ENCODE data around the gene RNASE3. TPM values are rescaled to one million over a fixed set of nuclear protein-coding genes. Genes with fewer than 3 reads are reported as not detected.

RNASE3 gene
- total RNA-seq, 1 donor from 2014 or later = not detected

GRCh38 chr14:20855652-20856291 is 35.4 kb upstream of the RNASE3 start:
- Mint-ChIP-seq H3K4me3 (ENCODE audit: low read depth) (no peak overlapping the region), H3K36me3 (ENCODE audit: insufficient read depth) (no peaks in the 10 kb centered on the region), H3K27me3 (peaks cover 2% of the 10 kb centered on the region), H3K9me3 (ENCODE audit: low read depth) (no peaks in the 10 kb centered on the region), H3K4me1 (ENCODE audit: low read depth) (peaks cover 3% of the 10 kb centered on the region), H3K27ac (peak overlapping the region; percentile 60)
- peak; percentile 76 for TF ChIP-seq CTCF (IDR thresholded peaks at IDR 0.05; ENCODE audit: unreplicated experiment)
- peak; percentile 24 for DNase-seq (ENCODE audit: low spot score, unreplicated experiment)

- H3K27me3 Mint-ChIP-seq = peaks cover 2% of the 10 kb centered on the region
- H3K9me3 Mint-ChIP-seq (ENCODE audit: low read depth) = no peaks in the 10 kb centered on the region
- no peaks in the 10 kb centered on the region for H3K36me3 Mint-ChIP-seq (ENCODE audit: insufficient read depth)
- H3K4me3 Mint-ChIP-seq (ENCODE audit: low read depth) = no peak overlapping the region
- no peak overlapping the region for H3K27ac Mint-ChIP-seq
- TF ChIP-seq CTCF (IDR thresholded peaks at IDR 0.05; ENCODE audit: unreplicated experiment) = no peak
- H3K4me1 Mint-ChIP-seq (ENCODE audit: low read depth) = peaks cover 3% of the 10 kb centered on the region
- DNase-seq (ENCODE audit: low spot score, unreplicated experiment) = no peak
Measured at GRCh38 chr14:20857207-20857606, 34.0 kb upstream of the RNASE3 start.

- no peak overlapping the region for H3K27ac Mint-ChIP-seq
- TF ChIP-seq CTCF (IDR thresholded peaks at IDR 0.05; ENCODE audit: unreplicated experiment) = peak; percentile 95
- DNase-seq (ENCODE audit: low spot score, unreplicated experiment) = peak; percentile 55
- peaks cover 3% of the 10 kb centered on the region for H3K4me1 Mint-ChIP-seq (ENCODE audit: low read depth)
- no peak overlapping the region for H3K4me3 Mint-ChIP-seq (ENCODE audit: low read depth)
- H3K36me3 Mint-ChIP-seq (ENCODE audit: insufficient read depth) = no peaks in the 10 kb centered on the region
- H3K9me3 Mint-ChIP-seq (ENCODE audit: low read depth) = no peaks in the 10 kb centered on the region
- H3K27me3 Mint-ChIP-seq = peaks cover 2% of the 10 kb centered on the region
Measured at GRCh38 chr14:20857630-20858261, 33.4 kb upstream of the RNASE3 start.

GRCh38 chr14:20866194-20866593 is 25.0 kb upstream of the RNASE3 start:
- Mint-ChIP-seq H3K4me3 (ENCODE audit: low read depth) (no peak overlapping the region), H3K27ac (no peak overlapping the region), H3K9me3 (ENCODE audit: low read depth) (no peaks in the 10 kb centered on the region), H3K4me1 (ENCODE audit: low read depth) (no peaks in the 10 kb centered on the region), H3K27me3 (peaks cover 9% of the 10 kb centered on the region), H3K36me3 (ENCODE audit: insufficient read depth) (no peaks in the 10 kb centered on the region)
- no peak for DNase-seq (ENCODE audit: low spot score, unreplicated experiment)
- TF ChIP-seq CTCF (IDR thresholded peaks at IDR 0.05; ENCODE audit: unreplicated experiment) = no peak

GRCh38 chr14:20866963-20867362 is 24.2 kb upstream of the RNASE3 start:
- Mint-ChIP-seq H3K4me3 (ENCODE audit: low read depth) (no peak overlapping the region), H3K9me3 (ENCODE audit: low read depth) (no peaks in the 10 kb centered on the region), H3K4me1 (ENCODE audit: low read depth) (no peaks in the 10 kb centered on the region), H3K27me3 (peaks cover 13% of the 10 kb centered on the region), H3K36me3 (ENCODE audit: insufficient read depth) (no peaks in the 10 kb centered on the region), H3K27ac (no peak overlapping the region)
- no peak for DNase-seq (ENCODE audit: low spot score, unreplicated experiment)
- peak; percentile 63 for TF ChIP-seq CTCF (IDR thresholded peaks at IDR 0.05; ENCODE audit: unreplicated experiment)

Data from progenitor cell of endocrine pancreas (in vitro differentiated cells).